Measurements from ENCODE around the gene E2F1.
A peak's percentile ranks its signal among the peaks of the same experiment; 100 is the strongest.

E2F1 gene, protein sequence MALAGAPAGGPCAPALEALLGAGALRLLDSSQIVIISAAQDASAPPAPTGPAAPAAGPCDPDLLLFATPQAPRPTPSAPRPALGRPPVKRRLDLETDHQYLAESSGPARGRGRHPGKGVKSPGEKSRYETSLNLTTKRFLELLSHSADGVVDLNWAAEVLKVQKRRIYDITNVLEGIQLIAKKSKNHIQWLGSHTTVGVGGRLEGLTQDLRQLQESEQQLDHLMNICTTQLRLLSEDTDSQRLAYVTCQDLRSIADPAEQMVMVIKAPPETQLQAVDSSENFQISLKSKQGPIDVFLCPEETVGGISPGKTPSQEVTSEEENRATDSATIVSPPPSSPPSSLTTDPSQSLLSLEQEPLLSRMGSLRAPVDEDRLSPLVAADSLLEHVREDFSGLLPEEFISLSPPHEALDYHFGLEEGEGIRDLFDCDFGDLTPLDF

DNA sequence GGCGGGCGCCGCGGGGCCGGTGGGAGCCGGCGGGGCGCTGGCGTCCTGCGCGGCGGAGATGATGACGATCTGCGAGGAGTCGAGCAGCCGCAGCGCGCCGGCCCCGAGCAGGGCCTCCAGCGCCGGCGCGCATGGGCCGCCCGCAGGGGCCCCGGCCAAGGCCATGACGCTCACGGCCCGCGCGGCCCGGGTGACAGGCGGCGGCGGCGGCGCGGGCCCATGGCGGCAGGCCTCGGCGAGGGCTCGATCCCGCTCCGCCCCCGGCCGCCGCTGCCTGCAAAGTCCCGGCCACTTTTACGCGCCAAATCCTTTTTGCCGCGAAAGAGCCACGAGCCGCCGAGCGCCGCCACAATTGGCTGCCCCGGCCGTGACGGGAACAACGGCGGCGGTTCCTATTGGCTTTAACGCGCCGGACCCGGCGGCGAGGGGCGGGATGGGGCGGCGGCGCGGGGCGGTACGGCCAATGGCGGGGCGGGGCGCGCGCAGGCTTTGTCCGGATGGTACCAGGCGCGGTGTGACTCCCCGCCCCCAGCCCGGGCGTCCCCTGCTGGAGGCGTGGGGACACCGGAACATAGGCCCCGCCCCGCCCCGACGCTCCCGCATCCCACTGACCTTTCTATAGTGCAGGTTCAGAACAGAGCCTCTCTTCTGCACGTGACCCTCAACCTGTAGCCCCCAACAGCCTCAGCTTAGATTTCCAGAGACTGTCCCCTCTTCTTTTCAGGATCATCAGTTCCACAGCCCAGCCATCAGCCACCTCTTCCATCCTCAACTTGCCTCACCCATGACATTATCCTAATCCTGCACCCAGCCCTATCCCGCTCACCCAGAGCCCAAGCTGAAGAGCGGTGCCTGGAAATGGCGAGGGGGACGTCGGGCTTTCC, at the start of gene E2F1:
Gene E2F1 (minus strand): TSS at position 286 of the 884 bp plus-strand sequence. CDS start 121 bp downstream, at position 165.
- peak; percentile 95 for DNase-seq

DNA sequence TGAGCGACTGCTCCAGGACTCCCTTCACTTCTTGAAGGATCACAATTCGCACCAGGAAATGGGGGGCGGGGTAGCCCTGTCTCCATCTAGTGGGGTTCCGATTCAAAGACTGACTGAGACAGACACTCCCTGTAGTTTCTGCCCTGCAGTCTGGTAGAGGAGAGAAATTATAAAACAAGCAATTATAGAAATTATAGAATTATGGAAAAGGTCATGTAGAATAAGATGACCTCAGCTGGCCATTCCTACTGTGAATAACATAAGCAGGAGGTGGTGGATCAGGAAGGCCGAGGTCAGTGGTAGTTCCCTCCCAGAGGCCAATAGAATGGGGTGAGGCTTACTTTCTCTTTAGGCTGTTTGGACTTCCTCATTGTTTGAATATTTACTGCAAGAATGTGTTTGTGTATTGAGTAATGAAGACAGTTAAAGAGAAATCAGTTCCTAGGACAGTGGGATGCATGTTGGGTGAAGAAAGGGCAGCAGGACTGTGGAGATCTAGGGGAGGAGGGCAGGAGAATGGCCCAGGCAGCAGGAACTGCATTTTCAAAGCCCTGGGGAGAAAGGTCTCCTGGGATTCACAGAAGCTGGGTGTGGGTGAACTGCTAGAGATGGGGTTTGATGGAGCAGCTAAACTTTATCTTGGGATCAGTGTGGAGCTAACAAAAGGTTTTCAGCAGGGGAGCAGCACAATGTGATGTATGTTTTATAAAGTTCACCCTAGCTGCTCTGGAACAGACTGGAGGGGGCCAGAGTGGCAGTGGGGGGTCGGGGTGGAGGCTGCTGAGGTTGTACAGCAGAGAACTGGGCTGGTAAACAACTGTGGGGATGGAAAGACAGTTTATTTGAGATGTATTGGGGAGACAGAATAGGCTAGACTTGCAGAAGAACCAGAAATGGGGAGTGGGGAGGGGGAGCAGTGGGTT, 47.7 kb upstream of the E2F1 start:
- DNase-seq: no peak

DNA sequence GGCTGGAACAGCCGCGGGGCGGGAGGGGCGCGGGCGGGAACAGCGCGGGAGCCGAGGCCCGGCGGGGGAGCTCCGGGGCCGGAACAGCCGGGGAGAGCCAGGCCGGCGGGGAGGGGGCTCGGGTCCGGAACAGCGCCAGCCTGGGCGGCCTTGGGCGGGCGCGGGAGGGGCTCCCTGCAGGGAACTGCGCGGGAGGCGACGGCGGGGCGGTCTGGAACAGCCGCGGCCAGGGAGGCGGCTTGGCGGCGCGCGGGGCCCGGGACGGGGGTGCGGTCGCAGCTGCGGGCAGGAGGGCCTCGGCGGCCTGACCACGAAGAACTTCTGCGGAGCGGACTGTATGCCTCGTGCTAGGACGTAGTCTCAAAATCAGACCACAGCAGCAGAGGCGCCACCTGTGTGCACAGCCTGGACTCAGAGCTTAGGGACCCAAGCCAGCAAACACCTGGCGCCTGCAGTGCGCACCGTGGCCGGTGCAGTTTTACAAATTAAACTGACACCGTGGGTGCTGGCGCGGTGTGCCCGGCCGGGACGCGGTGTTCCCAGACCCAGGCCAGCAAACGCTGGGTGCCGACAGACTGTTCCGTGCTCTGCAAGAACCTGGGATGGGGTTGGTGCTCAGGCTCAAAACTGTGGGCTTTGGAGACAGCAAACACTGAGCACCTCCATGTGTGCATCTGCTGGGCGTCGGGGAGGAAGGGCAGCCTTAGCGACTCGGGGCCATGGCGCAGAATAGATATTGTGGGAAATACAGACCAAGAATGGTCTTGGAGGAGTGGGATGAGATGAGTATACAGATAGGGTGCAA, 46.2 kb upstream of the E2F1 start:
- peak; percentile 92 for DNase-seq

DNA sequence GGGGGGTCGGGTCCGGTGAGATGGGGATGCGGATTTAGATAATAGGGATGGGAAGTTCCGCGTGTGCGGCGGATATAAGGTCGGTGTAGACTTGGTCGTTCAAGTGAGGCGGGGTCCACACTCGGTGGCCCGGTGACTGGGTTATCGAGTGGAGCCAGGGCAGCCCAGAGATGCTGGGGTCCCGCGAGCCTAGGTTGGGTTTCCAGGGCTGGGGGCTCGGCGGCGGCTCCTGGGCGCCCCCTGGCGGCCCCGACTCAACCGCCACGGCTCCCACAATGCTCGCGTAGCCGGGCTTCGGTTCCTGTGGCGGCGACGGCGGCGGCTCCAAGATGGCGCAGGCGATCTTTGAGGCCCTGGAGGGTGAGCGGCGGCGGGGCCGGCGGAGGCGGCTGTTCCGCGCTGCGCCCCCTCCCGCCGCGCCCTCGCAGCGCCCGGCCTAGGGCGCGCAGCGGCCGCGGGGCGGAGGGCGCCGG, 45.5 kb upstream of the E2F1 start, which contains the start of gene ZNF341:
Gene ZNF341 (plus strand): TSS at position 304 of the 473 bp plus-strand sequence. CDS start 26 bp downstream, at position 330.
- DNase-seq: peak; percentile 93

DNA sequence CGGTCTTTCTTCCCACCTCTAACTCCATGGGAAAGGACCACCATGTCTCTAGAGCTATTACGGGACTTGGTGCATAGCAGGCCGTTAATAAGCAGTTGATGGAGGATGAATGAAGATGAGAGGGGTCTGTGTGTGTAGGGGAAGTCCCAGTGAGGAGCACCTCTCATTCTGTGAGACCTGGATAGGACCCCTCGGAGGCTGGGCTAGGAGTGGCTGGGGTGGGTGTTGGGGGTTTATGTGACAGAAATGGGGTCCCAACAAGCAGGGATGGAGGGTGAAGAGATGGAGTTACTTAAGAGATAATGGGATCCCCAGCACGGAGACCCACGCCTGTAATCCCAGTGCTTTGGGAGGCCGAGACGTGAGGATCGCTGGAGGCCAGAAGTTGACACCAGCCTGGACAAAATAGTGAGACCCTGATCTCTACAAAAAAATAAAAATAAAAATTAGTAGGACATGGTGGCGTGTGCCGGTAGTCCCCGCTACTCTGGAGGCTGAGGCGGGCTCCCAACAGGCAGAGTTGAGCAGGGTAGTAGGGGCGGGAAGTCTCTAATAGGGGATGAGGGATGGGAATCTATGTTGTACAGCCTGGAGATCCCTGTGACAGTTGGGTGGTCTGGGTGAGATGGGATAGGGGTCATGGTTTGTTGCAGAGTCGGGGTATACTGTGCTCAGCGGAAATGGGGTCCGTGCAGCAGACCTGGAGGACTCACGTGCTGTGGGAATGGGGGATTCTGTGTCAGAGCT, 44.9 kb upstream of the E2F1 start:
- DNase-seq: no peak

DNA sequence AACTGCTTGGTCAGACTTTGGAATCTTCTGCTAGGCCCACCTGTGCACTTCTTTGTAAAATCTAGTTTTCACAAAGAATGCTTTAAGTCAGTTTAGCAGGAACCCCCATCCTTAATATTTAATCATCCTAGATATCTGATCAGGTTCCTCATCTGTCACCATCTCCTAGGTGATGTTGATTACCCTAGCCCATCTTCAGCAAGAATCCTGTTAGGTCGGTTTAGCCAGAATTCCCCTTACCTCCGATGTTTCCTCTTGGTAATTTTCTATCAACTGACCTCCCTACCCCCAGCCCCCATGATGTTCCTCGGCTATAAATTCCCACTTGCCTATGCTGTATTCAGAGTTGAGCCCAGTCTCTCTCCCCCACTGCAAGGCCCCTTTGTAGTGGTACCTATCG, 42.9 kb upstream of the E2F1 start:
- no peak for DNase-seq

DNA sequence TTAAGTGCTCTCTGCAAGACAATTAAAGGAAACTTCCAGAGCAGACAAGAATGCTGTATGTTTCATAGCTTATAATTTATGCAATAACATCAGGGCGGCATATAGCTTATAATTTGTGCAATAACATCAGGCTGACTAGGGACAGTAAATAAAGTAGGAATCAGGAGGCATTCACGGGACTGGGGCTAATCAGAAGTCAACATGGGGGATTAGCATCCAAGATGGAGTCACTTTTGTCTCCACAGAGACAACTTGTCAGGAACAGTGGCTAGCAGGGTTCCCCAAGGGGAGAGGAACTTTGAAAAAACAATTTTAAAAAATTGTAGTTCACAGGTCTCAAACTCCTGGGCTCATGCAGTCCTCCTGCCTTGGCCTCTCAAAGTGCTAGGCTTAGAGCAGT, 42.3 kb upstream of the E2F1 start:
- no peak for DNase-seq

DNA sequence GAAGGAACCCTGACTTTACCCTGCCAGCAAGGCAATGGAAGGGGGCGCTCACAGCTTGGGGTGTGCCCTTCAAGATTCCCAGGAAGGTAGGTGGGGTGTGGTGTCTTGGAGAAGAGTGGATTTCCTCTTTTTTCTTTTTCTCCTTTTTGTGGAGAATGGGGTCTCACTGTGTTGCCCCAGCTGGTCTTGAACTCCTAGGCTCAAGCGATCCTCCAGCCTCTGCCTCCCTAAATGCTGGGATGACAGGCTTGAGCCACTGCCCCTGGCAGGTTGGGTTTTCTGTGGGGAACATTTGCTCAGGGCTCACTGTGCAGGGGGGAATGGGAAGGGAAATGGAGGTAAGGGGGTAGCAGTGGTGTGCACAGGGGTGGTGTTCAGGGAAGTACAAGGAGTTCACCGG, 41.6 kb upstream of the E2F1 start:
- DNase-seq: no peak

DNA sequence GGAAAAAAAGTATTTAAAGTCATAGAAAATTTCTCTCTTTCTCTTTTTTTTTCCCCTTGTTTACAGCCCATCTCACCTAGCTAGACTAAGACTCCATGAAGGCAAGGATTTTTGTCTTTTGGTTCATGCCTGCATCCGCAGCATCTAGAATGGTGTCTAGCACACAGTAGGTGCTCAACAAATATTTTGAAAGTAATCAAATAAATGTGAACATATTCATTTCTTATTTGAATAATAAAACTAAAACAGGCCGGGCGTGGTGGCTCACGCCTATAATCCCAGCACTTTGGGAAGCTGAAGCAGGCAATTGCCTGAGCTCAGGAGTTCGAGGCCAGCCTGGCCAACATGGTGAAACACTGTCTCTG, 40.9 kb upstream of the E2F1 start:
- DNase-seq: no peak

DNA sequence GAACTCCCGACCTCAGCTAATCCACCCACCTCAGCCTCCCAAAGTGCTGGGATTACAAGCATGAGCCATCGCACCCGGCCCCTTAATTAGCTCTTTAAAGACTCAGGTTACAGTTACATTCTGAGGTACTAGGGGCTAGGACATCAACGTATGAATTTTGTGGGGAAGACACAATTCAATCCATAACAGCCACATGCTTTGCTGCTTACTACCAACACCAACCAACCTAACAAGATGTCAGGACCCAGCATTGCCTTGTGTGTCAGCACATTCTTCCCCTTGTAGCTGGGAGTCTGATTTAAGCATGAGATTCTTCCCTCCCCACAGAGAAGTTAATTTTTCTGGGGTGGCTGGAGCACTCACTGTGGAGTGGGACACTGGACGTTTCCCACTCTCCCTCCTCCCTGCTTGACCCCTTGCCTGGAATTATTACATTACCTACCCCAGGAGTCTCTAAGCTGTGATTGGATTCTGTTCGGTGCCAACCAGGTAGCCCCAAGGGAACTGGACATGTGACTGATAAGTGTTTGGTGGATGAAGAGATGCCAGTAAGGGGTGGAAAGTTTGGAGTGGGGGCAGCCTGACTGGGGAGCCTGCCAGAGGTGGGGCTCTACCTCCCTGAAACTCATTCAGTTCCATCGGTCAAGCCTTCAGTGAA, 39.6 kb upstream of the E2F1 start:
- no peak for DNase-seq

DNA sequence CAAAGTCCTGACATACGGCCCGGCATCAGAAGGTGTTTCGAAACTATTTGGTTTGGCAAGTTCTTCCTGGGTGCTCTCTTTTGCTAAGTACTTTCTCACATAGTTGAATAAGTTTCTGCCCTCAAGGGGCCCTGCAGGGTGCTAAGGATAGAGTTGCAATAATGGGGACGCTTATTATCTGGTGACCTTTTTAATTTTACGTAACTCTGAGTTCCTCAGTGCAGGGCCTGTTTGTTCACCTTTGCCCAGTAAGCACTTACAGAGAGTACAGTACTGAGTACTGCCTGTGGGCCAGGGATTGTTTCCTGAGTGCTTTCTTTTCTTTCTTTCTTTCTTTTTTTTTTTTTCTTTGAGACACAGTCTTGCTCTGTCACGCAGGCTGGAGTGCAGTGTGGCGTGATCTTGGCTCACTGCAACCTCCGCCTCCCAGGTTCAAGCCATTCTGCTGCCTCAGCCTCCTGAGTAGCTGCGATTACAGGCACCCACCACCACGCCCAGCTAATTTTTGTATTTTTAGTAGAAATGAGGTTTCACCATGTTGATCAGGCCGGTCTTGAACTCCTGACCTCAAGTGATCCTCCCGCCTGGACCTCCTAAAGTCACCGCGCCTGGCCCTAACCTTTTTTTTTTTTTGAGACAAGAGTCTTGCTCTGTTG, 38.4 kb upstream of the E2F1 start:
- DNase-seq: no peak

DNA sequence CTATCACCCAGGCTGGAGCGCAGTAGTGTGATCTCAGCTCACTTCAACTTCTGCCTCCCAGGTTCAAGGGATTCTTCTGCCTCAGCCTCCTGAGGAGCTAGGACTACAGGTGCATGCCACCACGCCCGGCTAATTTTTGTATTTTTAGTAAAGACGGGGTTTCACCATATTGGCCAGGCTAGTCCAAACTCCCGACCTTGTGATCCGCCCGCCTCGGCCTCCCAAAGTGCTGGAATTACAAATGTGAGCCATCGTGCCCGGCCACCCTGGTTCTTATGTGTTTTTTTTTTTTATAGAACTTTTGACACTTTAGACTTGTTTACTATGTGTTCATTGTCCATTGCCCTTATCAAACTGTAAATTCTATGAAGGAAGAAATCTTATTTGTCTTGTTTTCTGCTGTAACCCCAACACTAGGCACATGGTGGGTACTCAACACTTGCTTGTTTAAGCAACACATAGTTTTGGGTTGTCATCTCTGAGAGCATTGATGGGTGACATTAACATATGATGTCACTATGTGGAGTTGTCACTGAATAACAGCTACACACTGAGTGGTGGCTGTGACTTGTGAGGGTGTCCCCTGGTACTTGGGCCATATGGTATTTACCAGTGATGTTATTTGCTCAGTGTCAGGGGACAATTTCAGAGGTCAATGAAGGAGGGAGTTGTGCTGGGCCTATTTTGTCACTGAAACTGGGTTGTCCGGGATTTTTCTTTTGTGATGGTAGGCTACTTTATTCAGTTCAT, 35.4 kb upstream of the E2F1 start:
- DNase-seq: no peak

DNA sequence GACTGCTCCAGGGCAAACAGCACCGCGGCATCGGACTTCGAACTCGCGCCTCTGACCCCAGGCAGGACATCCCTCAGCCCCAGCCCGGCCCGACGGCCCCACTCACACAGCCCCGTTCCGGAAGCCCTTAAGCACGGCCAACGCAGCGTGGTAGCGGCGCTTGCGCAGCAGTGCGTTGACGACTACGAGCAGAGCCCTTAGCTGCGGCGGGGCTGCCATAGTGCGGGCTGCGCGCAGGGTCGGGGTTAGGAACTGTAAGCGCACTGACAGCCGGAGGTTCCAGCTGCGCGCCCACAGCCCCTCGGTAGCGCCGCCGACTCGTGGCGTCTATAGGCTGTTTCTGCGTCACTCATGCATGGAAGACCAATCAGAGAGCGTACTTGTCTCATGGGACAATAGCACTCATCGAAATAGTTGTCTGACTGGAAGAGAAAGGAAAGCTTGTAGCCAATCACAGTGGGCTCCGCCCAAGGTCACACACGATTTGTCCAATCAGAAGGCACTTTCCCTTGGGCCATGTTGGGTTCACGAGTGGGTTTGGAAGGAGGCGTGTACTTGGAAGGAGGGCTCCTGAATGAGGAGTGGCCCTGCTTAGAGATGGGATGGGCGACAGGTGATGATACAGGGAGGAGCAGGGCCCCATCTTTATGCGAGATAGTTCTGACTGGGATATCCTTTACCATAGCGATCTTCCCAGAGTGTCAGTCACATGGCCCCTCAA, 34.0 kb upstream of the E2F1 start, which contains the start of gene PXMP4:
Gene PXMP4 (minus strand): TSS at position 322 of the 721 bp plus-strand sequence. CDS start 103 bp downstream, at position 219.
- peak; percentile 97 for DNase-seq

DNA sequence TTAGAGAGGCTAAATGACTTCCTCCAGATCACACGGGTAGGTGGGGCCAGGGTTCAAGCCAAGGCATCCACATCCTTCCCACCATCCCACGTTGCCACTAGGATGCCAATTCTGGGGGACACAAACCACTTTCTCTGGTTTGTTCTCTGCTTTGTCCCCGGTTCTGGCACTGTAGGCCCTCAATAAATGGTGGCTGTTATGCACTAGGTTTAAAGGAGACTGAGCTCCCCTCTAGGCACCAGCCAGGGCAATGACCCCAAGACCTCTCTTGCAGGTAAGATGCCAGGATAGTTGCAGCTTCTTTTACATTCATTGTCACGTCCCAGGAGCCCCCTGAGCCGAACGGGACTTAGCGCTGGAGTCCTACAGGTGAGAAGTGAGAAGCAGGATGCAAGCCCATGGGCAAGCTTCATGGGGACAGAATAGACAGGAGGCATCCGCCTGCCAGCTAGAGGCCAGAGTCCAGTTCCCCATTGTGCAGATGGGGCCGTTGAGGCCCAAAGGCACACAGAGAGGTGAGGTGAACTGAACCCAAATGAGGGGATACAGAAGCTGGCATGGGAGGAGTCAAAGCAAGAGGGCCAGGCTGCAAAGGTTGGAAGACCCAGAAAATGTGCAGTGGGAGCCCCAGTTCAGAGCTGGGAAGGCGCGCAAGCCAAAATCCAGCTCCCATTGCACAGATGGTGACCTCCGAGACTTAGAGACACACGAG, 33.2 kb upstream of the E2F1 start:
- DNase-seq: no peak

DNA sequence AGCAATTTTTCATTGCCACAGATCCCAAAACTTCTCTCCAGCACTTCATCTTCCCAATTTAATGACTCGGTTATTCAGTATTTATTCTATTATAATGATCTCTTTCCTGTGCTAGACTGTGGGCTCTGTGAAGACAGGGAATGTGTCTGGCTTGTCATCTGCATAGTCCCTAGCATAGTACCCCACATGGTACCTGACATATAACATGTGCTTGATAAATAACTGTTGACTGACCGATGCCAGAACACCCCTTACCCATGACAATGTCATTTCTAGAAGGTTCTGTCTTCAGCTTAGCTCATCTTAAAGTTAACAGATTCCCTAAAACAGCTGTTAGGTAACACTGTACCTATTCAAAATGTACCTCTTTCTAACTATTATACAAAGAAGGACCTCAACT, 30.3 kb upstream of the E2F1 start:
- no peak for DNase-seq

DNA sequence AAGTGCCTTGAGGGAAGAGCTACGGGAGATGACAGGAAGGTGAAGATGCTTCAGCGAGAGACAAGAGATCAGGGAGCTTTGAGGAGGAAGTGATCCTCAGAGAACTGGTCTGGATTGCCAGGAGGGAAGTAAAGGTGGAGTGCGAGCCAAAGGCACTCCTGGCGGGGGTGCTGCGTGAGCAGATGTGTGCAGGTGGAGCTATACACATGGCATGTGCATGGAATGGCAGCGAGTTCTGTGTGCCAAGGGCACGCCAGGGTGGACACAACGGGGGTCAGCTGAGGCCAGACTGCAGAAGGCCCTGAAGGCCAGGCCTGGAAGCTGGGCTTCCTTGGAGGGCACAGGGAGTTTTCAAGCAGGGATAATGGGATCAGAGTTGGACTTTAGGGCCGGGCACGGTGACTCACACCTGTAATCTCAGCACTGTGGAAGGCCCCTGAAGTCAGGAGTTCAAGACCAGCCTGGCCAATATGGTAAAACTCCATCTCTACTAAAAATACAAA, 27.7 kb upstream of the E2F1 start:
- DNase-seq: no peak

DNA sequence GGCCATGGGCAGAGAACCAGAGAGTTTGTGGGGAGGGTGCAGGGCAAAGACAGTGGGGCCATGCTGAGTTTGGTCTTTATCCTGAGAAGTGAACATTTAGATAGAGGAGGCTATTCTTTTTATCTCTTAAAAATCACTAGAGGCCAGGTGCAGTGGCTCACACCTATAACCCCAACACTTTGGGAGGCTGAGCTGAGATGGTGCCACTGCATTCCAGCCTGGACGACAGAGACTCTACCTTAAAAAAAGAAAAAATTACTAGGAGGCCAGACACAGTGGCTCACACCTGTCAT, 25.2 kb upstream of the E2F1 start:
- no peak for DNase-seq

Measured in CD4-positive, alpha-beta T cell treated with Interleukin-10 for 1 hour (primary cell).